HG03457 (cell line): ENCODE measurements around the gene NAALADL2.
"Not testable (repeated sequence)": the region's sequence is repeated elsewhere in the genome, so short reads cannot be mapped to it uniquely, and the experiment has no call there.

Experiments
- ATAC-seq: cut with Tn5 transposase; IDR thresholded peaks from one replicate; pipeline ENCODE4 v1.9.1; 2021; ENCODE audit warnings: moderate number of reproducible peaks; ENCODE audit not compliant: unreplicated experiment

The NAALADL2 gene

DNA sequence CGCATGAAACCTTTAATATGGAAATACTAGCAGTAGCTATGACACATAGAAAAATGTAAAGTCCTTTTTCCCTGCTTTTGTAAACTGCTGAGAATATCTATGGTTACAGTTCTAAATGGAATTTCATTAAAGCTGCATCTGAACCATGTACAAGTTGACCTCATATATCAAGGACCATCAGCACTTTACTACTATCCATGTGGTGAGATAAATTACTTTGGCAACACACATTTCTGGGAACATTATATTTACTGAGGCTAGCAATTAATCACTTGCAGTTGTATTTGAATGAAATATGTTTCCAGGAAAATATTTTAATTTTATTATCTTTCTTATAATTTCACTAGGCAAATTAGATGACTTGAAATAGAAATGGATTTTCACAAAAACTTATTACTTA is 545.5 kb downstream of the NAALADL2 start:
- no peak for ATAC-seq

DNA sequence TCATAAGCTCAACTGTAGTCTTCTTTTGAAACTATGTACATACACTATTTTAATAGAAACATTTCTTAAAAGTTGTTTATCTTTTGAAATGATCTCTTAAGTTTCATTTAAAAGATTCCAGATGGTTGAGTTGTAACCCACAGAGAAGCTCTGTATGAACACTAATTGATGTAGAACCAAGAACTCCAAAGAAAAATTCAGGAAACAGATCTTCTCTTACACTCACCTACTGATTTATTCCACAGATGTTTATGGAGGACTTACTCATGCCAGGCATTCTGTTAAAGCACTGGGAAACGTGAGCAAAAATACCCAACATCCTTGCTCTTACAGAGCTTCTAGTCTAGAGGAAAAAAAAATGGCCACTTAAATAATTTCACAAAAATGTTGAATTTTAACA is 551.1 kb downstream of the NAALADL2 start:
- no peak for ATAC-seq

DNA sequence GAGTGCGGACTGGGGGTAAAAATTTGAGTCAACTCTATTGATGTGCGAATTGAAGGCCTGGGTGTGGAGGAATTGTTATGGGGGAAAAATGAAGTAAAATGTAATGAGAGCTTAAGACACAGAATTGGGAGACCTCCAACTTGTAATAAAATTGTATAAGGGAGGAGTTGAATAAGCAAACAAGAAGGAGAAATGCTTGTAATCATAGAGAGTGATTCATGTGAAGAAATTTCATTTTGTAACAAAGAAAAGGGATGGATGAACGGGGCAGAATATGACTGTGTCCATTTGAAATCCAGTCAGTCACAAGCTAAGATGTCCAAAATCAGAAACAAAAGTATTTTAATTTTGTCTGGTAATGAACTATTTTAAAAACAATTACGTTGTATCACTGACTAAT is 552.3 kb downstream of the NAALADL2 start:
- ATAC-seq = no peak

DNA sequence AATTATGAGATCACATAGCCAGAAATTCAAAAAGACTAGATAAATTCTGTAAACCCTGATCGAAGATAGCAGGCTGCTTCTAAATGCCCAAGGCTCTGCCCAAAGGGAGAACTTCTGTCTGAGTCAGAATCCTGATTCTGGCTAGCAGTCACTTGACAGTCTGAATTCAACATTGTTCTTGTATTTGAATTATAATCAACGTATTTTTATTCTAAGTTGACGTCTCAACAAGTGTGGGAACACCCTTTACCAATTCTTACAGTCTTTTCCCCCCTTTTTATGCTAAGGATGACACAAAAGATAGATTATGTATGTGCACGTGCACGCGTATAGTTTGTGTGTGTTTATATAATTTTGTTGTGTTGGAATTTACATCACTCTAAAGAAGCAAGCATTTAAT is 552.8 kb downstream of the NAALADL2 start:
- ATAC-seq = no peak

DNA sequence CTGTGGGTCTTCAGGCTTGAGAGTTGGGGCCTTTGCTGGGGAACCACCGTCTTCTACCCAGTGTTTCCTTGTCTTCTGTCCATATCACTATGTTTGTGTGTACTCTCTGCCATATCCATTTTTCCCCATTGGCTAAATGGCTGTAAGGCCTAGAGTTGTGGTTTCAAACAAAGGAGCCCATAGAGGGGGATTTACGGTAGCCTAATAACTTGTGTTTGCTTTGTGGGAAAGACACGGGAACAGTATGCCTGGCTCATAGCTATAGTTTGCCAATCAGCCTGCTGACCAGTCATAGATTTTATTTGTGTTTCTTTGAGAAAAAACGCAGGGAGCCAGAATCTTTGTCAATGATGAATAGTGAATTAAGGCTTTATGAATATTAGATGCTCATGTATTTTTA is 554.8 kb downstream of the NAALADL2 start:
- no peak for ATAC-seq

DNA sequence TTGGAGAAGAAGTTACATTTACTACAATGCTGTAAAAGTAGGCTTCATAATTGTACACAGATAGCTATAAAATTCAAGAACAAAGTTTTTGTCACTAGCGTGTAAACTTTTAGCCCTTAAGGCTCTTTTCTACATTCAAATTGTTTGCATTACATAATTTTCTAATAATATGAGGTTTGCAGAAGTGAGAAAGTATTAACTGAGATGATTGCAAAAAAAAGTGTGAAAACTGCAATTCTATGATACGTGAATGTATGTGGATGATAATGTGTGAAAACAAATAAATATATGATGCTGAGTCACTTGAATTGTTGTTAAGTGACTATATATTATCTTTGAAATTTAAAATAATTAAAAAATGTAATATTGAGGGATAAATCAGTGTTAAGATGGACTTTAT is 557.5 kb downstream of the NAALADL2 start:
- ATAC-seq = no peak

DNA sequence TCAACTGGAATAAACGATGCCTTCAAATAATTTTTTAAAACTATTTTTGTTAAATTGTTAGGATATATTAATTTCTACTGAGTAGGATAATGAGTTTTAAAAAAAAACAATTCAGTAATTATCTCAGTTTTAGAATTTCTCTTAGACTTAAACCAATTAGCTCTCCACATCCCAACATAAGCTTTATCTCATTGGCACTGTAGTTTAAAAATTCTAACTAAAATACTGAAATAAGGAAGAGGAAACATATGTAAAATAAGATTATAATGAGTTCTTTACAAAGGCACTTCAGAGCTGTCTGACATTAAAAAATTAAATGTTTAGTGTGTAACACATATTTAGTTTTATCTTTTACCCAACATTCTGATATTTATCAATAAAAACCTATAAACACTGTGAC is 558.3 kb downstream of the NAALADL2 start:
- no peak for ATAC-seq

DNA sequence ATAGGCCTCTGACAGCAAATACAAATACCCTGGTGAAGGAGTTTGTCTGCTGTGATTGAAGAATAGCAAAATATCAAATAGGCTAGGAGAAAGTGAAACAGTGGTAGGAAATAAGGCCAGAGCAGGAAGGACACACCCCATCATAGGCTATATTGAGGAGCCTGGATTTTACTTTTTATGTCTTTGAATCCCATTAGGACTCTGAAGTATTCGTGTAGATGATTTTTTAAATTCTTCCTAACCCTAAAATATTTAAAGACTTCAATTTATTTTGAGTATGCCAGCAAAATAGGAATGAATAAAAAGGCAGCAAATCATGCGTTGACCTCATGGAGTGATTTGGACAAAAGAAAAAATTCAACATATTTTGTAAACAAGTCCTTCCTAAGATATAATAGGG is 562.8 kb downstream of the NAALADL2 start:
- no peak for ATAC-seq

DNA sequence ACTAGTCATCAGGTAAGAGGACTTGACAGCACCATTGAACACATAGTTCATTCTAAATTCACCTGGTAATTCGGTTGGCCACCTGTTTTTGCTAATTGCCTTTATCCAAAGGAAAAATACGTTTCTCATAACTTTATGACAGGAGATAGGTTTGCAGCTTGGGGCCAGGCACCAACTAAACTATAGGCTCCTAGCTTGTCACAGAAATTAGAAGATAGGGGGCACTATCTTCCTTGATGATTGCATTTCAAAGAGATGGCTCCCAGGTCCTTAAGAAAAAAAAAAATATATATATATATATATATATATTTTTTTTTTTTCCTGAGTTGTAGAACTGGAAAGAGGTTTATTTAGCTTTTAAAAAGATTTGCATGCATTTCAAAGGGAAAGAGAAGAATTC is 563.6 kb downstream of the NAALADL2 start:
- no peak for ATAC-seq

DNA sequence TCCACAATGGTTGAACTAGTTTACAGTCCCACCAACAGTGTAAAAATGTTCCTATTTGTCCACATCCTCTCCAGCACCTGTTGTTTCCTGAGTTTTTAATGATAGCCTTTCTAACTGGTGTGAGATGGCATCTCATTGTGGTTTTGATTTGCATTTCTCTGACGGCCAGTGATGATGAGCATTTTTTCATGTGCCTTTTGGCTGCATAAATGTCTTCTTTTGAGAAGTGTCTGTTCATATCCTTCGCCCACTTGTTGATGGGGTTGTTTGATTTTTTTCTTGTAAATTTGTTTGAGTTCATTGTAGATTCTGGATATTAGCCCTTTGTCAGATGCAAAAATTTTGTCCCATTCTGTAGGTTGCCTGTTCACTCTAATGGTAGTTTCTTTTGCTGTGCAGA is 564.7 kb downstream of the NAALADL2 start:
- not testable (repeated sequence) for ATAC-seq

DNA sequence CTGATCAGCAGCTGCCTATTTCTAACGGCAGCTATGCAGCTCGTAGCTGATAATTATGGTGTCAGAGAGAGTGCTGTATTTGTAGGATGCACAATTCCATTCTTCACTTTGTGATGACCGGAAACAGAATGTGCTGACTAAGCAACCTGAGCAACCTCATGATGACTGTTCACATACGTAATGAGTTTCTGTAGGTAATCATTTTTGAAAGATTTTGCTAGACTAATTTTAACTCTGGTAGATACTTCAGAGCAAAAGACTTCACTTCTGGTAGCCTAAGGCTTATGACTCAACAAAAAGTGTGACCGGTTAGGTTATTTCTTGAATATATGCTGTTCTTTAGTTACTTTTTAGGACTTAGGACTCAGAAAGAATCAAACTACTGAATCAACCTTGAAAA is 567.7 kb downstream of the NAALADL2 start:
- ATAC-seq = no peak

DNA sequence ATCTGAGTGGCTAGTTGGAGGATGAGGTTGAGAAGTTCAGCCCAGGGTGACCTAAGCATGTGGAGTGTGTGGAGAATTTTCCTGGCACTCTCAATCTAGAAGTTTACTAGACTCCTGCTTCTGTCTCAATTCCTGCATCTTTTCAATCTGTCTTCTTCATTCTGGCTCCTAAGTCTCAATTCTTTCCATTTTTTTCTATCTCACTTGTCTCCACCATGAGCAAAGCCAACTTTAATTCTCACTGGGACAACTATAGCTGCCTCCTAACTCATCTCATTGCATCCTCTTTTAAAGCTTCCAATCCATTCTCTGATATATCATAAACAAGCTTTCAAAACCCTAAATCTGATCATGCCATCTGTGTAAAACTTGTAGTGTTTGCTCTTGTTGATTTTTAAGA is 569.3 kb downstream of the NAALADL2 start:
- ATAC-seq = no peak

DNA sequence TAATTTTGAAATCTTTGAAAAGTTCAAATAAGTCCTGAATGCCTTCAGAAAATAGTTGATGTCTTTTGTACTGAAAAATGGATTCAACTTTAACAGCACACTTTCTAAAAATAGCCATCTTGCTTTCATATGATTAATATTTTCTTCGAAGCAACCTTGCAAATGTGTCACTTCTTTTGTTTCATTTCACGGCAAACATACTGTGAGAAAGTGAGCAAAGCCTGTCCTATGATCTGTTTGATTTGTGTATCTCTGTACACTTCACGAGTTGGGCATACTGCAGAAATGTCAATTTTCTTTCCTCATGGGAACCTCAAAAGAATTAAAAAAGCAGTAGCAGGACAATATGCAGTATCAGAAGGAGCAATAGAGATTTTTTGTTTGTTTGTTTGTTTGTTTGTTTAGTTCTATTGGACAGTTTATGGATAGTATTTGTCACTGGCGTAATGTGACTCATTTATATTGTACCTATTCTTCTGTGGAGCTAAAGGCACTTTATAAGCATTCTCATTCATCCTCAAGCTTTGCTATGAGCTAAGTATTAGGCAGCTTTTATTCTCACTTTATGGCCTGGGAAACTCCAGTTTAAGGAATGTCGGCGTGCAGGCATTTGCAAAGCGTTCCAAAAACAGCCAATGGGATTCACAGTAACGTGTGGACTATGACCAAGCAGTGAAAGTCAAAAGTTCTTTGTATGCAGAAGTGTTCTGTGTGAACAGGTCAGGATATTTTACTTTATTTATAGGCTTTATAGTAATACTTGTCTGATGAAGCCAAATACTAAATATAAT is 572.0 kb downstream of the NAALADL2 start:
- ATAC-seq = no peak

DNA sequence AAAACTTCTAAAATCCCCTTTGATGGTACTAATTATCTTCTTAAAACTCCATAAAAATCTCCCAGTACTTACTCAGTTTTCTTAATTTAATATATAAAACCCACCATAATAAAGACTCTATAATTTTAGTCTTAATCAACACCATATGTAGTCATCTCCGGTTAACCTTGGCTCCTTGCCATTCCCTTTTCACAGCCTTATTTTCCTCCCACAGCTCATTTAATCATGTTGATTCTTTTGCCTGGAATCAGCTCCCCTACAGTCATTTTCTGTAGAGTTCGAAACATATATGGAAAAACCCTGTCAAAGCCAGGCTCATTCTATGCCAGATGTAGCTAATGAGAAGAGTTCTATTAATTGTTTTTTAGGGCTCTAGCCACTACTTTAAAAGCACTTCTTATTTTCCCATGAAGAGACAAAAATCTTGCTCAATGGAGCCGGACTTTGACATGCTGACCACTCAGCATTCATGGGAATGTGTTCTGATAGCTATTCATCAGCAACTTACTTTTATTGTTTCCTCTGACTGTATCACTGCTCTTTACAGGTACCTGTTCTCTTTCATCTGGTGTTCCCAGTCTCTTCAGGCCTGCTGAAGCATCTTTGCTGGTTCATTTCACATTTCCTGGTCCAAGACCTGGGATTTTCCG is 573.4 kb downstream of the NAALADL2 start:
- ATAC-seq = no peak

DNA sequence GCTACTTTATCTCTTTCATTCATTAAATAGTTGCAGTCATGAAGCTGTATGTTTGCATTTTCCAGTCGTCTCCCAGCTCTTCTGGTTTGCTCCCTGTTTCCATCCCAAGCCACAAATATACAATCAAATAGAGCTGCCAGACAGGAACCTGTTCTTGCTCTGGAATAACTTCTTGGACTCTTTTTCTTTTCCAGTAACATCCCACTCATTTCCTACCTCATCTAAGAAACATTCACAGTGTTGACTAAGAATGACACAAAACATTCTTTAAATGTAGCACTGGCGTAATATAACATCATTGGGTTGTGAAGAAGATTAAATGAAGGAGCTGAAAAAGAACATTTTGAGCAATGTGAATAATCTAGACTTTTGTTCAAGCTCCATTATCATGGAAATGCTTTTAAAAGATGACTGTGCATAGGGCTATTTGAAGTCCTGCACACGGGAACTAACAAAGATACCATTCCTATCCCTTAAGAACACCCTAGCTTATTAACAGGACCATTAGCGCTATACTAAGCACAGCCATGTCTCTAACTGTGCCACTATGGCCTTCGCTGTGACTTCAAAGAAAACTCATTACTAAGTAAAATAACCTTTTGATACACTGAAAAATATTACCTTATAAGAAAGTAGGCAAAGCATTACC is 574.0 kb downstream of the NAALADL2 start:
- no peak for ATAC-seq

DNA sequence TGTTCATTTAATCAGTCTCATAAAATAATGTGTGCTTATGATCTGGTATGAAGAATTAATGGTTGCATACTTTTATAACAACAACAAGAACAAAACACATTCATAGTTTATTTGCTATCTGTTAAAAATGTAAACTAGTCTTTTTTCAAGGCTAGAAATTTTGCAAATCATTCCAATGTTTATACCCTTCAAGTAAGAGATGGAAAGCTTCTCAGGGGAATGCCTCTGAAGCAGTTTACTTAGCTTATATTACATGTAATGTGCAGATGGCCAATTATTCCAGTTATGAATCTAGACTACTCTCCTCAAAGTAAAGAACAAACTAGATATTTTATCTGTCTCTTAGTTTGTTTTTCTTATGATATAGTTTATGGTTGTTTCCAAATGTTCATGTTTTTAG is 575.4 kb downstream of the NAALADL2 start:
- no peak for ATAC-seq

DNA sequence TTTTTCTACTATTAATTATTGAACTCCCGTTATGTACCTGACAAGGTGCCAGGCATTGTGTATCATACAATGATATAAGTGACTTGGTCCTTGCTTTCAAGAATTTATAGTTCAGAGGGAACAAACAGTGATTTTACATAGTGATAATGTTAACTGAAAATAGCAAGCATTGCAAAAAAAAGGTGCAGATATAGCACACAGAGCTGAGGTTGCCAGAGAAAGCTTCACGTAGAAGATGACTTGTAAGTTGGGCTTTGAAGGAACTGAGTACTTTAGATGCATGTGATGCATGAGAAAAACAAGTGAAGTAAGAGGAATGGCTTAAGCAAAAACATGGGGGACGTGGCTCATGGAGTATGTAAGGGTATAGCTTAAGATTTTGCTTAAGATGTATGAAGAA is 584.5 kb downstream of the NAALADL2 start:
- no peak for ATAC-seq

DNA sequence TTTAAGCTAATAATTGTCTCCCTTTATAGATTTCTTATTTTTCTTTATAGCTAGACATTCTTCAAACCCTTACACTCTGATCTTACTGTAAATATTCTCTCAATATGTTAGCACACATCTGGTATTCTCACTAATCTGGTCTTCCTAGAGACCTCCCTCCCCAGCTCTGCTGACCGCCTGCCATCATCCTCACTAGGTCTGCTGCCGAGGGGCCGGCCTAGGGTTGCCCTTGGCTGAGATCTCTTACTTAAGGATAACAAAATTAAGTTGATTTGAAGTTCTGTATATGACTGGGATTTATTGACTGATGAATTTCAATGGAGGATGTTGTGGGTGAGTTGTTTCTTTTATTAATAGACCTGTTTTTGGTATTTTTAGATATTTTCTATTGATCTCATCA is 586.6 kb downstream of the NAALADL2 start:
- ATAC-seq = no peak

DNA sequence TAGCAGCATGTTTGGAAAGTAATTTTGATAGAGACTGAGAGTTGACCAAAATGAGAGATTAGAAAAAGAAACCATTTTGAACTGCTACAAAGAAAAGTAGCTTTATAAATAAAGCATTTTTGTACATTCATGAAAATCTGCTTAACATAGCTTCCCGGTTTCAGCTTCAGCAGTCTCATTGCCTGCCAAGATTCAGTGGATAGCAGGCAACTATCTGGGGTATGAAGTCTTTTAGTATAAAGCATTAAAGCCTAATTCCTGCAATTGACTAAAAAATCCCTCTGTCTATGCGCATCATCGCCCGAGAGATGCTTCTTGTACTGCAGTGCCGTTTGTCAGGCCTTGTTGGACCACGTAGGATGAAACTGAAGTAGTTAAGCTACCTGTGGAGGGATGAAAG is 588.4 kb downstream of the NAALADL2 start:
- no peak for ATAC-seq

DNA sequence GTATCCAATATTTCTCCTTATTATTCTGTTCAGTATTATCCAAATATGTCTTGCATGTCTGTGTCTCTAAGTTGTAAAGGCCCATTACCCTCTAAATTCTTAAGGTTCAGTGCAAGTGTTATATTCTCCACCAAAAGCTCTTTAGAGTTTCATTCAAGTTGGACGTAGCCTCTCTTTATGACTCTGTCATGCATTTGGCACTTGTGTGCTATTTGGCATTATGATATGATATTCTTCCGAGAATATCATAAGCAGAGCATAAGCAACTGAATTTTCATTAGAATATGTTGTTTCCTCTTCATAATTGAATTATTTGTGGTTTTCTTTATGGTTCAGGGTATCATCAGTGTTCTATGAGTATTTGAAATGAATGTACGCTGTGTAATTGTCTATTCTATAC is 594.2 kb downstream of the NAALADL2 start:
- ATAC-seq = no peak

DNA sequence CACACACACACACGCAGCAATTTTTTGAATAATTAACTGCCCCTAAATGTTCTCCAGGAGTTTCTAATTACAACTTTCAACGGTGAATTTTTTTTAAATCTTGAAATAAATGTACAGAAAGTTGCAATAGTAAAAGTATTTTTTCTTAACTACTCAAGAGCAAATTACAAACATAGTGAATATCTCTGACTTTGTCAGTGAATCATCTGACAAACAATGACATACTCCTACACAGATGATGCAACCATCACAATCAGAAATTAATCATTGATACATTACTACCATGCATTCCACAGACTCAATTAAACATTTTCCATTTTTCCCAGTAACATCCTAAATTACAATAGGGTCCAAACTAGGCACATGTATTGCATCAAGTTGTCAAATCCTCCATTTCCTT is 597.3 kb downstream of the NAALADL2 start:
- ATAC-seq = no peak

DNA sequence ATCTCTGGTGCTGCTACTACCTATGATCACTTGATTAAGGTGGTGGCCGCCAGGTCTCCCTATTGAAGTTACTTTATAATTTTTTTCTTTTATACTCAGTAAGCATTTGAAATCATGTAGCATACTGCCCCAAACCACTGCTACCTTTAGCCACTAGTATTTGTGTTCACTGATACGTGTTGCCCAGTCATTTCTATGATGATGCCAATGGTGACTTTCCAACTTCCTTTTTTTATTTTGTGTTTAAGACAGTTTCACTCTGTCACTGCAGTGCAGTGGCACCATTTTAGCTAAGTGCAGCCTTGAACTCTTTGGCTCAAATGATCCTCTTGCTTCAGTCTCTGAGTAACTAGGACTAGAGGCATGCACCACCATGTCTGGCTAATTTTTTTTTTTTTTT is 598.2 kb downstream of the NAALADL2 start:
- no peak for ATAC-seq
